ENCODE data around the gene SLC52A3.

SLC52A3 gene

DNA sequence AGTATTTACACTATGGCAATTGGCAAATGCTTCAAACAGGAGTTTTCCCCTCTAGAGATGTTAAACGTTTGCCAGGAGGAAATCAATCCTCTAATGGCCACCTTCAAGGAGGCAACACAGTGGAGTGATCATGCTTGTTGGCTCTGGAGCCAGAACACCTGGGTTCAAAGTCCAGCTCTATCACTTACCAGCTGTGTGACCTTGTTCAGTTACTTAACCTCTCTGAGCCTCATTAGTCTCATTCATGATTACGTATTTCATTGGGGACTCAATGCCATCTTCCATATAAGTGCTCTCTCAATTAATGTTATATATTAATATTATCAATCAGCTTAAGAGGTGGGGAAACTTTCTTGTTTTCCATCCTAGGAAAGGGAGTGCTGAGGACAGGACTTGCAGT, 26.1 kb downstream of the SLC52A3 start:
- Histone ChIP-seq H3F3A (ENCODE audit: low read depth) (no peaks in the 10 kb centered on the region), H3K9me3 (ENCODE audit: insufficient read depth, low read depth, low read length) (peaks cover 11% of the 10 kb centered on the region), H3K27me3 (ENCODE audit: insufficient read depth, low read length, poor library complexity, severe bottlenecking) (no peaks in the 10 kb centered on the region), H2AFZ (ENCODE audit: low read length) (no peak overlapping the region), H3K4me1 (ENCODE audit: insufficient read depth, low read length, poor library complexity, severe bottlenecking) (no peaks in the 10 kb centered on the region), H4K20me1 (ENCODE audit: insufficient read depth, low read length, poor library complexity, severe bottlenecking) (no peaks in the 10 kb centered on the region), H3K9ac (ENCODE audit: low read depth, low read length, poor library complexity, severe bottlenecking) (no peak overlapping the region), H3K9me2 (replicated peaks; ENCODE audit: low read depth, low read length) (no peaks in the 10 kb centered on the region), H3K4me3 (ENCODE audit: low read length, poor library complexity, severe bottlenecking) (no peak overlapping the region), H3K4me2 (ENCODE audit: low read depth, low read length, poor library complexity, severe bottlenecking) (no peak overlapping the region), H3K36me3 (ENCODE audit: insufficient read depth, low read length) (no peaks in the 10 kb centered on the region), H3K79me2 (ENCODE audit: insufficient read depth, low read length) (no peaks in the 10 kb centered on the region)
- no peak for TF ChIP-seq EZH2phosphoT487 (IDR thresholded peaks at IDR 0.05; ENCODE audit: borderline replicate concordance)
- TF ChIP-seq, protein P1, sequence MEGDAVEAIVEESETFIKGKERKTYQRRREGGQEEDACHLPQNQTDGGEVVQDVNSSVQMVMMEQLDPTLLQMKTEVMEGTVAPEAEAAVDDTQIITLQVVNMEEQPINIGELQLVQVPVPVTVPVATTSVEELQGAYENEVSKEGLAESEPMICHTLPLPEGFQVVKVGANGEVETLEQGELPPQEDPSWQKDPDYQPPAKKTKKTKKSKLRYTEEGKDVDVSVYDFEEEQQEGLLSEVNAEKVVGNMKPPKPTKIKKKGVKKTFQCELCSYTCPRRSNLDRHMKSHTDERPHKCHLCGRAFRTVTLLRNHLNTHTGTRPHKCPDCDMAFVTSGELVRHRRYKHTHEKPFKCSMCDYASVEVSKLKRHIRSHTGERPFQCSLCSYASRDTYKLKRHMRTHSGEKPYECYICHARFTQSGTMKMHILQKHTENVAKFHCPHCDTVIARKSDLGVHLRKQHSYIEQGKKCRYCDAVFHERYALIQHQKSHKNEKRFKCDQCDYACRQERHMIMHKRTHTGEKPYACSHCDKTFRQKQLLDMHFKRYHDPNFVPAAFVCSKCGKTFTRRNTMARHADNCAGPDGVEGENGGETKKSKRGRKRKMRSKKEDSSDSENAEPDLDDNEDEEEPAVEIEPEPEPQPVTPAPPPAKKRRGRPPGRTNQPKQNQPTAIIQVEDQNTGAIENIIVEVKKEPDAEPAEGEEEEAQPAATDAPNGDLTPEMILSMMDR (conservative IDR thresholded peaks at IDR 0.05; ENCODE audit: low read length), result no peak

DNA sequence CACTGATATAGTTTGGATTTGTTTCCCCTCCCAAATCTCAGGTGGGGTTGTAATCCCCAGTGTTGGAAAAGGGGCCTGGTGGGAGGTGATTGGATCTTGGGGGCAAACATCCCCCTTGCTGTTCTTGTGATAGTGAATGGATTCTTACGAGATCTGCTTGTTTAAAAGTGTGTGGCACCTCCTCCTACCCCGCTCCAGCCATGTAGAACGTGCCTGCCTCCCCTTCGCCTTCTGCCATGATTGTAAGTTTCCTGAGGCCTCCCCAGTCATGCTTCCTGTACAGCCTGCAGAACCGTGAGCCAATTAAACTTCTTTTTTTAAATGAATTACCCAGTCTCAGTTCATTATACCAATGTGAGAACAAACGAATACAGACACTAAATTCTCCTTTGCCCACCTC, 26.7 kb downstream of the SLC52A3 start:
- no peaks in the 10 kb centered on the region for H3K9me2 ChIP-seq (replicated peaks; ENCODE audit: low read depth, low read length)
- H3K9ac ChIP-seq (ENCODE audit: low read depth, low read length, poor library complexity, severe bottlenecking), result no peak overlapping the region
- TF ChIP-seq, protein P1 (conservative IDR thresholded peaks at IDR 0.05; ENCODE audit: low read length), result no peak
- no peak for TF ChIP-seq EZH2phosphoT487 (IDR thresholded peaks at IDR 0.05; ENCODE audit: borderline replicate concordance)
- no peaks in the 10 kb centered on the region for H3K36me3 ChIP-seq (ENCODE audit: insufficient read depth, low read length)
- peaks cover 11% of the 10 kb centered on the region for H3K9me3 ChIP-seq (ENCODE audit: insufficient read depth, low read depth, low read length)
- H3K4me3 ChIP-seq (ENCODE audit: low read length, poor library complexity, severe bottlenecking), result no peak overlapping the region
- no peaks in the 10 kb centered on the region for H3F3A ChIP-seq (ENCODE audit: low read depth)
- H4K20me1 ChIP-seq (ENCODE audit: insufficient read depth, low read length, poor library complexity, severe bottlenecking), result no peaks in the 10 kb centered on the region
- no peaks in the 10 kb centered on the region for H3K4me1 ChIP-seq (ENCODE audit: insufficient read depth, low read length, poor library complexity, severe bottlenecking)
- H3K79me2 ChIP-seq (ENCODE audit: insufficient read depth, low read length), result no peaks in the 10 kb centered on the region
- no peak overlapping the region for H3K4me2 ChIP-seq (ENCODE audit: low read depth, low read length, poor library complexity, severe bottlenecking)
- no peak overlapping the region for H2AFZ ChIP-seq (ENCODE audit: low read length)
- no peaks in the 10 kb centered on the region for H3K27me3 ChIP-seq (ENCODE audit: insufficient read depth, low read length, poor library complexity, severe bottlenecking)

DNA sequence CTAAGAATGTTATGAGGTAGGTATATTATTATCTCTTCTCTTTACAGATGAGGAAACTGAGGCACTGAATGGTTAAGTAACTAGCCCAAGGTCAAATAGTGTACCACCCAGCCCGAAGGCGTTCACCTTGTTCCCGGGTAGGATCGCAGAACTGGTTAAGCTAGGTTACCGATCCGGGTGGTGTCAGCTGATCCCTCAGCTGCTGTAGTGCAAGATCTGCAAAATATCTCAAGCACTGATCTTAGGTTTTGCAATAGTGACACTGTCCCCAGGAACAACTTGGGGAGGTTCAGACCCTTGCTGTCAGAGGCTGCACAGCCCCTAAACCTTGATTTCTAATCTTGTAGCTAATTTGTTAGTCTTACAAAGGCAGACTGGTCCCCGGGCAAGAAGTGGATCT, 28.1 kb downstream of the SLC52A3 start:
- Histone ChIP-seq H3F3A (ENCODE audit: low read depth) (no peaks in the 10 kb centered on the region), H2AFZ (ENCODE audit: low read length) (no peak overlapping the region), H3K4me1 (ENCODE audit: insufficient read depth, low read length, poor library complexity, severe bottlenecking) (no peaks in the 10 kb centered on the region), H3K79me2 (ENCODE audit: insufficient read depth, low read length) (no peaks in the 10 kb centered on the region), H3K9me3 (ENCODE audit: insufficient read depth, low read depth, low read length) (peaks cover 1% of the 10 kb centered on the region; the same call in 1 of the 2 replicates), H3K4me2 (ENCODE audit: low read depth, low read length, poor library complexity, severe bottlenecking) (no peak overlapping the region), H4K20me1 (ENCODE audit: insufficient read depth, low read length, poor library complexity, severe bottlenecking) (no peaks in the 10 kb centered on the region), H3K9me2 (replicated peaks; ENCODE audit: low read depth, low read length) (no peaks in the 10 kb centered on the region), H3K9ac (ENCODE audit: low read depth, low read length, poor library complexity, severe bottlenecking) (no peak overlapping the region), H3K4me3 (ENCODE audit: low read length, poor library complexity, severe bottlenecking) (no peak overlapping the region), H3K27me3 (ENCODE audit: insufficient read depth, low read length, poor library complexity, severe bottlenecking) (no peaks in the 10 kb centered on the region), H3K36me3 (ENCODE audit: insufficient read depth, low read length) (no peaks in the 10 kb centered on the region)
- no peak for TF ChIP-seq EZH2phosphoT487 (IDR thresholded peaks at IDR 0.05; ENCODE audit: borderline replicate concordance)
- TF ChIP-seq, protein P1 (conservative IDR thresholded peaks at IDR 0.05; ENCODE audit: low read length), result no peak
